GM19397 (cell line): ENCODE data around the gene LGALS12.

Experiments
- ATAC-seq: cut with Tn5 transposase; IDR thresholded peaks from one replicate; pipeline ENCODE4 v1.9.1; 2021; ENCODE audit warnings: mild to moderate bottlenecking, moderate library complexity; ENCODE audit not compliant: unreplicated experiment

LGALS12 gene

GRCh38 chr11:63505857-63506528 is at the start of gene LGALS12:
TSS of gene LGALS12 (plus strand) at chr11:63506084. CDS start at chr11:63506459, 375 bp downstream.
- no peak for ATAC-seq

GRCh38 chr11:63459586-63459985 is 46.3 kb upstream of the LGALS12 start:
- no peak for ATAC-seq

- no peak for ATAC-seq
Measured at GRCh38 chr11:63462137-63462536, 43.7 kb upstream of the LGALS12 start.

GRCh38 chr11:63470311-63470710 is 35.6 kb upstream of the LGALS12 start:
- ATAC-seq, result no peak

- ATAC-seq, result no peak
Measured at GRCh38 chr11:63472372-63472771, 33.5 kb upstream of the LGALS12 start.

GRCh38 chr11:63476618-63477017 is 29.3 kb upstream of the LGALS12 start:
- no peak for ATAC-seq

GRCh38 chr11:63478896-63479295 is 27.0 kb upstream of the LGALS12 start:
- ATAC-seq, result no peak

- ATAC-seq, result no peak
Measured at GRCh38 chr11:63480039-63480438, 25.8 kb upstream of the LGALS12 start.

- ATAC-seq, result no peak
Measured at GRCh38 chr11:63485777-63486176, 20.1 kb upstream of the LGALS12 start.

GRCh38 chr11:63488789-63489188 is 17.1 kb upstream of the LGALS12 start:
- no peak for ATAC-seq

GRCh38 chr11:63489879-63490278 is 16.0 kb upstream of the LGALS12 start:
- no peak for ATAC-seq

GRCh38 chr11:63490551-63491239 is 15.2 kb upstream of the LGALS12 start, which contains the start of gene PLAAT5:
TSS of gene PLAAT5 (minus strand) at chr11:63491167. CDS start at chr11:63491034, 133 bp downstream.
- no peak for ATAC-seq

GRCh38 chr11:63491240-63491587 is 14.7 kb upstream of the LGALS12 start:
- ATAC-seq, result no peak

- no peak for ATAC-seq
Measured at GRCh38 chr11:63491636-63492372, 14.1 kb upstream of the LGALS12 start.

- ATAC-seq, result no peak
Measured at GRCh38 chr11:63492441-63492840, 13.4 kb upstream of the LGALS12 start.

- ATAC-seq, result no peak
Measured at GRCh38 chr11:63493127-63493526, 12.8 kb upstream of the LGALS12 start.

GRCh38 chr11:63494975-63495374 is 10.9 kb upstream of the LGALS12 start:
- no peak for ATAC-seq

- ATAC-seq, result no peak
Measured at GRCh38 chr11:63499874-63500273, 6.0 kb upstream of the LGALS12 start.

- no peak for ATAC-seq
Measured at GRCh38 chr11:63501236-63501635, 4.6 kb upstream of the LGALS12 start.

- ATAC-seq, result no peak
Measured at GRCh38 chr11:63502252-63502820, 3.5 kb upstream of the LGALS12 start.

GRCh38 chr11:63503492-63503891 is 2.4 kb upstream of the LGALS12 start:
- no peak for ATAC-seq
